KOPT-K1 (cell line): ENCODE measurements around the gene IPO13.

ENCODE experiments used
- H3K27ac ChIP-seq: fragments of 200-600 bp; sonication (generic); 2 replicates; pipeline ENCODE4 v1.5.1; 2016; ENCODE audit warnings: antibody characterized with exemption, mild to moderate bottlenecking, low read depth, low read length; ENCODE audit not compliant: poor library complexity, severe bottlenecking
- H3K36me3 ChIP-seq: fragments of 200-600 bp; sonication (generic); 2 replicates; pipeline ENCODE4 v1.5.1; 2017; ENCODE audit warnings: antibody characterized with exemption, mild to moderate bottlenecking, low read length, moderate library complexity; ENCODE audit not compliant: insufficient read depth
- H3K9me3 ChIP-seq: fragments of 200-600 bp; sonication (generic); 2 replicates; pipeline ENCODE4 v1.5.1; 2017; ENCODE audit warnings: antibody characterized with exemption, low read length, mild to moderate bottlenecking; ENCODE audit not compliant: insufficient read depth, poor library complexity, severe bottlenecking

Gene IPO13, protein sequence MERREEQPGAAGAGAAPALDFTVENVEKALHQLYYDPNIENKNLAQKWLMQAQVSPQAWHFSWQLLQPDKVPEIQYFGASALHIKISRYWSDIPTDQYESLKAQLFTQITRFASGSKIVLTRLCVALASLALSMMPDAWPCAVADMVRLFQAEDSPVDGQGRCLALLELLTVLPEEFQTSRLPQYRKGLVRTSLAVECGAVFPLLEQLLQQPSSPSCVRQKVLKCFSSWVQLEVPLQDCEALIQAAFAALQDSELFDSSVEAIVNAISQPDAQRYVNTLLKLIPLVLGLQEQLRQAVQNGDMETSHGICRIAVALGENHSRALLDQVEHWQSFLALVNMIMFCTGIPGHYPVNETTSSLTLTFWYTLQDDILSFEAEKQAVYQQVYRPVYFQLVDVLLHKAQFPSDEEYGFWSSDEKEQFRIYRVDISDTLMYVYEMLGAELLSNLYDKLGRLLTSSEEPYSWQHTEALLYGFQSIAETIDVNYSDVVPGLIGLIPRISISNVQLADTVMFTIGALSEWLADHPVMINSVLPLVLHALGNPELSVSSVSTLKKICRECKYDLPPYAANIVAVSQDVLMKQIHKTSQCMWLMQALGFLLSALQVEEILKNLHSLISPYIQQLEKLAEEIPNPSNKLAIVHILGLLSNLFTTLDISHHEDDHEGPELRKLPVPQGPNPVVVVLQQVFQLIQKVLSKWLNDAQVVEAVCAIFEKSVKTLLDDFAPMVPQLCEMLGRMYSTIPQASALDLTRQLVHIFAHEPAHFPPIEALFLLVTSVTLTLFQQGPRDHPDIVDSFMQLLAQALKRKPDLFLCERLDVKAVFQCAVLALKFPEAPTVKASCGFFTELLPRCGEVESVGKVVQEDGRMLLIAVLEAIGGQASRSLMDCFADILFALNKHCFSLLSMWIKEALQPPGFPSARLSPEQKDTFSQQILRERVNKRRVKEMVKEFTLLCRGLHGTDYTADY

DNA sequence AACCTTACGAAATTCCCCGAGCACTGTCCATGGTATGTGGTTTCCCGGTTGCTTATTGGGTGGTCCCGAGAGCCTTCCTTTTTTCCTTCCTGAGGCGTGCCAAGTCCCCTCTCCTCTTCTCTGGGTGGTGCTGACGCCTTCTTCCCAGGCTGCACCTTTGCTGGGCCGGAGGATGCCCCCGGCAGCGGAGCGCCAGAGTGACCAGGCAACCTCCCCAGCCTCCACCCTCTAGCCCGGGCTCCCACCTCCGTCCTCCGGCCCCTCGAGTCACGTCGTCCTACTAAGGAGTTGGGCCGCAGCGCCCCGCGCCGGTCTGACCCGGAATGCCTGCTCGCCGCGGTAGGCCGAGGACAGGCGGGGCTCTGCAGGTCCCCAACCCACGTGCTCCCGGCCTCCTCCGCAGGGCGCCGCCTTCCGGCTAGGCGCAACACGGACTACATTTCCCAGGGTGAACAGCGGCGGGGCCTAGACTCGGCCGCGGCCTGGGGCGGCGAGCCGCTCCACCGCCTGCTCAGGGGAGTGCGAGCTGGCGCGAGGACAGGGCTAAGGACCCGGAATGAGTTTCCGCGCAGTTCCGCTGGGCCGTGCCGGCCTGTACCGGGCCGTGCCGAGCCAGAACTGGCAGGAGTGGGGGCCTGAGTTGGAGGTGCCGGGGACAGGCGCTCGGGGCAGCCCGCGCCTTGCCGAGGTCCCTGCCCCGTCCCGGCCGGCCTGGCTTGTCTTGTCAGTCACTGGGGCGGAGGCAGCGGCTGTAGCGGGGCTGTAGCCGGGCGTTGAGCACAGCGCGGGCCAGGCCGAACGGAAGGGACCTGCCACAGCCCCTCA is at the start of gene IPO13:
IPO13 (plus strand) TSS at position 715 of the 825 bp plus-strand sequence. CDS start 651 bp downstream, outside the sequence.
- Histone ChIP-seq H3K27ac (peak within 1 kb of the TSS; percentile 95), H3K36me3 (peaks cover 19% of the 10 kb centered on the region)

GRCh38 chr1:43898981-43899380 is 47.8 kb upstream of the IPO13 start:
- peaks cover 50% of the 10 kb centered on the region; the same call in 1 of the 2 replicates for H3K36me3 ChIP-seq
- no peak overlapping the region for H3K27ac ChIP-seq
- H3K9me3 ChIP-seq, result no peaks in the 10 kb centered on the region

More for the DNA sequence above, at the start of gene IPO13:
- H3K9me3 ChIP-seq, result no peaks in the 10 kb centered on the region

- H3K9me3 ChIP-seq, result no peaks in the 10 kb centered on the region
- H3K27ac ChIP-seq, result no peak overlapping the region
- H3K36me3 ChIP-seq, result peaks cover 38% of the 10 kb centered on the region; the same call in 1 of the 2 replicates
These were observed 46.4 kb upstream of the IPO13 start for GRCh38 chr1:43900386-43900785.

DNA sequence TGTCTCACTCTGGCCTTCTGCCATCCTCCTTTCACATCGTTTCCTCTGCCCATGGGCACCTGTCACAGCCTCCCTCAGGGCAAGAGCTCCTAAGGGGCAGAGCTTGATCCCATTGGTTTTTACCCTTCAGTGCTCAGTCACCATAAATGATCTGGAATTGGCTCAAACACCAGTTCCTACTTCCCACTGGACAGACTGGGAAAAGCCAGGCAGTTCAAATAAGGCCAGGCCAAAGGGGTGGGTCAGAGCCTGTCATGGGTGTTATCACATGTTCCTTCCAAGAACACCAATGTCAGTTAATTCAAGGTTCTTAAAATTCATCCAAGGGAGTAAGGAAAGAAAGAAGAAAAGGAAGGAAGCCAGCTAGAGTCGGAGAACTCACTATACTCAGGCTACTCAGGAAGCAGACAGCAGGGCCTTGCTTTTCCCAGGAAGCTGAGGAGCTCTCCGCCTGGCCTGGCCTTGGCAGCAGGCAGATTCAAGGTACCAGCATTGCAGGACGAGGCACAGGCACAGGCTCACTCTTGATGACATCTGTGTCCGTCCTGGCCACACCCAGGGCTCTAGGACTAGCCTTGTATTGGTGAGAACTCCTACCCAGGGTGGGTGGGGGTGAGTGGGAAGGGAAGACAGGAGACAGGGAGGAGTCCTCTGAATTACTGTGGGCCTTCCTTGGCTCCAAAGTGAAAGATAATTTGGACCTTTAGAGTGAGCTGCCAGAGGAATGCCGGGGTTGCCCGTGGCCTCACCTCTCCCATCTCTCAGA is 45.4 kb upstream of the IPO13 start:
- H3K36me3 ChIP-seq, result peaks cover 38% of the 10 kb centered on the region; the same call in 1 of the 2 replicates
- H3K27ac ChIP-seq, result no peak overlapping the region
- H3K9me3 ChIP-seq, result no peaks in the 10 kb centered on the region

DNA sequence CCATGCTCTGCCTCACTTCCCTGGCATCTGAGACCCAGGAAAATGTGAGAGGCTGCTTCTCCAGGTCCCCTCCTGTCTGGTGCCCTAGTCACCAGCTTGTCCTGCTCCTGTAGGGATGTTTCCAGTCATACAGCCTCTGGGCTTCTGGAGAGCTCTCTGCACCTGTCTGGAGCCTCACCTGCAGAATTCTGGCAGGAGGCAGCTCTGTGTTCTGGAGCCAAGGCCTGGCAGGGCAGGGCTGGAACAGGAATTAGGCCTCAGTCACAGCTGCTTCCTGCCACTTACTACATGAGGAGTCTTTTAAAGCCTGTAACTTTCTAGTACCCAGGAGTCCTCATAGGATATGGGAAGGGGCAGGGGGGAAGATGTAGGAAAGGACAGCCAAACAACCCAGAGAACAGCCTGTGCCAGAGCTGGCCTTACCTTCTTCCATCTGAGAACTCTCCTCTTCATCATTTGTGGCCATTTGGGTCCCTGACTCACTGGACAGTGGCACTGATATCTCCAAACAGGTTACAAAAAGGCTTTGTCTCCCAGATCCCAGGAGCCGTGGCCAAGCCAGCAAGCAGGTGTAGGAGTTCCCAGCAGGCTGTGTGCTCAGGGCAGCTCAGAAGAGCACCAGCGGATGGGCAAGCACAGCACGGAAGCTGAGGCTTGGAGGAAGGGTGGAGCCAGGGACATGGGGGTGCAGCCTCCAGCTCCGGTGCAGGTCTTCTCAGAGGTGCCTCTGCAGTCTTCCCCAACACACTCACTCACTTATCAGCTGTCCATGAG is 44.5 kb upstream of the IPO13 start:
- Histone ChIP-seq H3K27ac (no peak overlapping the region), H3K36me3 (peaks cover 35% of the 10 kb centered on the region; the same call in 1 of the 2 replicates), H3K9me3 (no peaks in the 10 kb centered on the region)

- Histone ChIP-seq H3K9me3 (no peaks in the 10 kb centered on the region), H3K27ac (no peak overlapping the region), H3K36me3 (peaks cover 13% of the 10 kb centered on the region; the same call in 1 of the 2 replicates)
These were observed 41.8 kb upstream of the IPO13 start for GRCh38 chr1:43904660-43905551.

- no peaks in the 10 kb centered on the region for H3K9me3 ChIP-seq
- no peak overlapping the region for H3K27ac ChIP-seq
- no peaks in the 10 kb centered on the region; the same call in 1 of the 2 replicates for H3K36me3 ChIP-seq
These were observed 38.5 kb upstream of the IPO13 start for GRCh38 chr1:43908226-43908625.

GRCh38 chr1:43908858-43909257 is 37.9 kb upstream of the IPO13 start:
- no peak overlapping the region for H3K27ac ChIP-seq
- H3K36me3 ChIP-seq, result no peaks in the 10 kb centered on the region; the same call in 1 of the 2 replicates
- H3K9me3 ChIP-seq, result no peaks in the 10 kb centered on the region

DNA sequence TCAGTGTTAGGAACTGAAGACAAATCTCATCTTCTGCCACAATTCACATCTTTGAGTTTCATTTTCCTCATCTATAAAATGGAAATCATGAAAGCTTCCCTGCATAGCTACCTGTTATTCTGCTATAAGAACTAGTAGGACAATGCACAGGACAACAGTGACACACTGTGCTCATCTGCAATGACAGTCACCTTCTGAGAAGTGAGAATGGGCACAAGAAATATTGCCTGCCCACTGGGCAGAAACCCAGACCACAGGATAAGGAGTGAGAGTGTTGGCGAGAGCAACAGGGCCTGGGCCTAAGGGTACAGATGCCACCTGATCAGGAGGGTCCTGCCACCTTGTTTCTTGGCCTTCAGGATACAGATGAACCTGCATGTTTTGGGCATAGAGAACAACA is 36.4 kb upstream of the IPO13 start:
- H3K27ac ChIP-seq, result no peak overlapping the region
- no peaks in the 10 kb centered on the region for H3K9me3 ChIP-seq
- no peaks in the 10 kb centered on the region; the same call in 1 of the 2 replicates for H3K36me3 ChIP-seq

GRCh38 chr1:43912607-43913006 is 34.1 kb upstream of the IPO13 start:
- no peak overlapping the region for H3K27ac ChIP-seq
- no peaks in the 10 kb centered on the region for H3K9me3 ChIP-seq
- H3K36me3 ChIP-seq, result no peaks in the 10 kb centered on the region; the same call in 1 of the 2 replicates

GRCh38 chr1:43913051-43913501 is 33.7 kb upstream of the IPO13 start:
- Histone ChIP-seq H3K36me3 (no peaks in the 10 kb centered on the region; the same call in 1 of the 2 replicates), H3K27ac (no peak overlapping the region), H3K9me3 (no peaks in the 10 kb centered on the region)

DNA sequence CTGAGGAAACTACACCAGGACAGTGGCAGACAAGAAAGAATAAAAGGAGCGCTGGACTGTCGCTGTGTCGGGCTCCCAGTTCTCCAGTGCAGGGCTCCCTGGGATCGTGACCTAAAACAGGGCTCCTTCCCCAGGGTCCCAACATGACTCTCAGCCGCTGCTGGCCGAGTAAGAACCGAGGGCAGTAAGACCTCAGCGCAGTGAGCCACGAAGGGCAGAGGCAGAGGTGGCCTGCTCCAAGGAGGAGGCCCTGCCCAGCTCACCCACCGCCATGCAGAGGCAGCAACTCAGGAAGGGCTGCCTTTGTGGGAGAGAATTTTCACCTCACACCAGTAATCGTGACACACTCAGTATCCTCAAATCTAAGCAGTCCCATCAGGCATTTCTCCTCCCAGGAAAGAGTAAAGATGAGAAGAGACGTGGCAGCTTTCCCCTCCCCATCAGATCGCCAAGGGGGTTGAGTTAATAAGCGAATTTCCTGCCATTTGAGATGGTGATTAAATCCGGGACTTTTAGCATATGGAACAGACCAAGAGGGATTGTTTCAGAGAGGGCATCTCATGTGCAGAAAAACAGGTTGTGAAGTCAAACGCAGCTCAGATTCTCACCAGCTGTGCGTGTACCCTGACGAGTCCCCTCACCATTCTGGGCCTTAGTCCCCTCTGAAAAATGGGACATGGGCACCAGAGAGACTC is 32.9 kb upstream of the IPO13 start:
- Histone ChIP-seq H3K36me3 (no peaks in the 10 kb centered on the region; the same call in 1 of the 2 replicates), H3K27ac (no peak overlapping the region), H3K9me3 (no peaks in the 10 kb centered on the region)
